Natural killer cell (primary cell): ENCODE results near the gene CLDND2. TPM values are rescaled to one million over a fixed set of nuclear protein-coding genes. Genes with fewer than 3 reads are reported as not detected.
"Not testable (repeated sequence)": the region's sequence is repeated elsewhere in the genome, so short reads cannot be mapped to it uniquely, and the experiment has no call there.

ENCODE experiments used
- ATAC-seq, 3 donors: fragments of 150-1000 bp in 2 of 3; fragments of 200-7000 bp in 1 of 3; cut with Tn5 transposase; 1 replicate in 1 of 3; 2 replicates in 2 of 3; pipeline ENCODE4 v1.10.0; 2021; ENCODE audit warnings: mild to moderate bottlenecking in 2 of 3, moderate library complexity in 2 of 3
- DNase-seq, 2 donors: peaks; one replicate each; pipeline versions ENCODE4 v3.0.0 to v3.0.0-alpha.2; 2013 to 2021; ENCODE audit warnings: mixed read lengths in 1 of 2
- H3K27ac ChIP-seq: one replicate; pipeline ENCODE4 v1.5.1; 2013; ENCODE audit warnings: mild to moderate bottlenecking, low read length
- H3K27me3 ChIP-seq: one replicate; pipeline ENCODE4 v1.6.1; 2013; ENCODE audit warnings: low read length; ENCODE audit not compliant: control insufficient read depth, insufficient read depth
- H3K36me3 ChIP-seq: one replicate; pipeline ENCODE4 v1.6.1; 2013; ENCODE audit warnings: low read length; ENCODE audit not compliant: control insufficient read depth, insufficient read depth
- H3K4me1 ChIP-seq: one replicate; pipeline ENCODE4 v1.6.1; 2013; ENCODE audit warnings: low read length; ENCODE audit not compliant: control insufficient read depth, insufficient read depth
- H3K4me3 ChIP-seq: one replicate; pipeline ENCODE4 v1.5.1; 2013; ENCODE audit warnings: low read length
- H3K9me3 ChIP-seq: one replicate; pipeline ENCODE4 v1.6.1; 2013; ENCODE audit warnings: low read length; ENCODE audit not compliant: control insufficient read depth, insufficient read depth
- H3K27ac Mint-ChIP-seq, 2 donors: one replicate each; pipeline ENCODE4 v1.8.0; 2022; ENCODE audit warnings: mild to moderate bottlenecking in 2 of 2, mixed read lengths in 2 of 2, moderate library complexity in 1 of 2
- H3K27me3 Mint-ChIP-seq, 2 donors: one replicate each; pipeline ENCODE4 v1.8.0; 2022; ENCODE audit warnings: low read depth in 2 of 2, mixed read lengths in 2 of 2
- H3K36me3 Mint-ChIP-seq: one replicate; pipeline ENCODE4 v1.8.0; 2022; ENCODE audit warnings: mixed read lengths
- H3K4me1 Mint-ChIP-seq, 2 donors: one replicate each; pipeline ENCODE4 v1.8.0; 2022; ENCODE audit warnings: mixed read lengths in 2 of 2
- H3K4me3 Mint-ChIP-seq: one replicate; pipeline ENCODE4 v1.8.0; 2022; ENCODE audit warnings: mild to moderate bottlenecking, moderate library complexity, mixed read lengths
- H3K9me3 Mint-ChIP-seq, 2 donors: one replicate each; pipeline ENCODE4 v1.8.0; 2022; ENCODE audit warnings: mixed read lengths in 2 of 2
- CTCF ChIP-seq: fragments of 200-600 bp; IDR thresholded peaks from one replicate; pipeline ENCODE4 v1.8.0; 2022; ENCODE audit warnings: antibody characterized with exemption
- WGBS: methylation state at CpG from one replicate; pipeline ENCODE4 v1.1.7; 2013; ENCODE audit warnings: missing lambda C conversion rate; ENCODE audit not compliant: insufficient coverage; 5-methylcytosine and 5-hydroxymethylcytosine counted together
- intact Hi-C: fragments of 100-400 bp; cut with micrococcal nuclease; formaldehyde crosslinking; loops from one replicate; pipeline ENCODE4 v1.14.2; 2022
- total RNA-seq, 4 donors: library from RNA; stranded (reverse); fragments of 120-200 nt in 1 of 4; gene quantifications; one replicate each; pipeline versions ENCODE4 v1.2.3 to v1.2.4, GENCODE V29; 2013 to 2022

CLDND2 gene
- 10 to 100 TPM; 72.8 to 83.2 (median 75.3) TPM for total RNA-seq
- total RNA-seq (2013): 14.4 TPM

GRCh38 chr19:51368366-51369282, at the start of gene CLDND2:
Gene CLDND2 (minus strand): TSS chr19:51369003. CDS start chr19:51368577, 426 bp downstream.
- peak within 1 kb of the TSS; percentile 88 for H3K27ac ChIP-seq
- no peaks in the 10 kb centered on the region for H3K27me3 ChIP-seq
- ATAC-seq: peak in 2 of 3 donors; percentile 5 to 9
- intact Hi-C loops: loop anchor here (5.0 kb wide), 1 partner anchor 236 kb away; no protein-coding TSS in a partner anchor
- H3K36me3 ChIP-seq: peaks cover 7% of the 10 kb centered on the region
- peaks cover 85% of the 10 kb centered on the region for H3K4me1 ChIP-seq
- H3K4me3 ChIP-seq: peak within 1 kb of the TSS; percentile 95
- Mint-ChIP-seq H3K27me3 (no peaks in the 10 kb centered on the region), H3K36me3 (peaks cover 18% of the 10 kb centered on the region), H3K4me1 (peaks cover 59 to 81% of the 10 kb centered on the region in 2 donors), H3K27ac (peak within 1 kb of the TSS; percentile 88 to 94), H3K9me3 (no peaks in the 10 kb centered on the region), H3K4me3 (peak within 1 kb of the TSS; percentile 98)
- WGBS: 22% methylated on average over 20 of the region's 23 CpGs
- H3K9me3 ChIP-seq: no peaks in the 10 kb centered on the region
- peak; percentile 60 to 65 for DNase-seq
- no peak for TF ChIP-seq CTCF

DNA sequence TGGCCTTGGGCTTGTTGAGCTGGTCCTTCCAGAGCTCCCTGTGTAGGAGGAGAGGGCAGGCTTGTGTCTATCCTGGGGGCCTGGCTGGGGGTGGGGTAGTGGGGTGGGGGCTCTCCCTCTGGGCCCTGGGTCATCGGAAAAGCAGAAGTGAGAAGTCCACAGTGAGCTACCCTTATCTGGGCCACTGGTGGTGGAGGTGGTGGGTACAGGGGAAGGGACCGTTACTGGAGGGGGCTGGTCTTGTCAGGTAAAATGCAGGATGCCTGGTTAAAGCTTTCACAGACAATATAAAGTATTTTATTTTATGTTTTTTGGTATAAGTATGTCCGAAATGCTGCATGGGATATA, 49.0 kb upstream of the CLDND2 start:
- H3K27me3 Mint-ChIP-seq: peaks cover 4 to 11% of the 10 kb centered on the region in 2 donors
- no peaks in the 10 kb centered on the region for H3K9me3 ChIP-seq
- H3K4me1 Mint-ChIP-seq: peaks cover 17 to 28% of the 10 kb centered on the region in 2 donors
- peak overlapping the region; percentile 69 for H3K27ac ChIP-seq
- no peak overlapping the region for H3K4me3 ChIP-seq
- H3K9me3 Mint-ChIP-seq: no peaks in the 10 kb centered on the region
- no peak overlapping the region for H3K4me3 Mint-ChIP-seq
- intact Hi-C loops: no loop called here
- TF ChIP-seq CTCF: no peak
- H3K4me1 ChIP-seq: peaks cover 47% of the 10 kb centered on the region
- ATAC-seq (peak in 1 of 3 donors; percentile 48), DNase-seq (no peak)
- peak overlapping the region in 1 of 2 donors; percentile 77 for H3K27ac Mint-ChIP-seq
- no peaks in the 10 kb centered on the region for H3K36me3 Mint-ChIP-seq
- H3K27me3 ChIP-seq: peaks cover 5% of the 10 kb centered on the region
- H3K36me3 ChIP-seq: peaks cover 2% of the 10 kb centered on the region
- WGBS: 17% methylated on average over 2 of the region's 3 CpGs

- H3K27ac Mint-ChIP-seq: peak within 1 kb of the TSS; percentile 56 to 77
These were observed 48.5 kb upstream of the CLDND2 start, which contains the start of gene SIGLEC10 for GRCh38 chr19:51417107-51417809. Gene SIGLEC10 (minus strand): TSS chr19:51417642. CDS start chr19:51417581, 61 bp downstream.

DNA sequence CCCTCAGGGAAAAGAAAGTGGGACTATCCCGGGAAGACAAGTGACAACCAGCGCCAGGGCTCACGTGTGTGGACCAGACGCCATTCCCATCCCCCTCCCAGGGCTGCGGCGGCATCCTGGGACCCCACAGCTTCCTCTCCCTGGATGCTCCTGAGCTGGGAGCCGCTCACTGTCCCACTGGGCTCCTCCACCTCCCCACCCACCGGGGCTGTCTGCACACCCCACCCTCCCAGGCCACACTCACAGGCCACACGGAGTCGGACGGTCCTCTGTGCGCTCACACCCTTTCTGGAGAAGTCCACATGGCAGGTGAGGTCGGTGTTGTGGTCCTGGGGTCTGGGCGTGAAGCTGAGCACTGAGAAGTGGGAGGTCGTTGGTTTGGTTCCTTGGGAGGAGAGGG, 47.6 kb upstream of the CLDND2 start:
- H3K27me3 Mint-ChIP-seq, H3K9me3 ChIP-seq, H3K27me3 ChIP-seq, H3K9me3 Mint-ChIP-seq, DNase-seq, H3K4me3 Mint-ChIP-seq, intact Hi-C loops, H3K27ac Mint-ChIP-seq, H3K27ac ChIP-seq, H3K36me3 Mint-ChIP-seq, H3K36me3 ChIP-seq, ATAC-seq, H3K4me3 ChIP-seq: not testable (repeated sequence)
- WGBS: 83% methylated on average over 12 of the region's 15 CpGs
- H3K4me1 Mint-ChIP-seq: peaks cover 17 to 27% of the 10 kb centered on the region in 2 donors
- peaks cover 39% of the 10 kb centered on the region for H3K4me1 ChIP-seq

More at GRCh38 chr19:51417107-51417809, 48.5 kb upstream of the CLDND2 start, which contains the start of gene SIGLEC10:
- peak within 1 kb of the TSS; percentile 31 for H3K4me3 ChIP-seq
- WGBS: 18% methylated on average over 21 of the region's 21 CpGs
- peaks cover 47% of the 10 kb centered on the region for H3K4me1 ChIP-seq
- peaks cover 4 to 5% of the 10 kb centered on the region in 2 donors for H3K27me3 Mint-ChIP-seq
- DNase-seq (peak in 1 of 2 donors; percentile 24), ATAC-seq (peak; percentile 60 to 81 (median 74))
- intact Hi-C loops: no loop called here
- H3K36me3 Mint-ChIP-seq: no peaks in the 10 kb centered on the region
- peaks cover 5% of the 10 kb centered on the region for H3K27me3 ChIP-seq
- H3K9me3 Mint-ChIP-seq: no peaks in the 10 kb centered on the region
- H3K4me3 Mint-ChIP-seq: peak within 1 kb of the TSS; percentile 47
- H3K27ac ChIP-seq: peak within 1 kb of the TSS; percentile 69
- peaks cover 2% of the 10 kb centered on the region for H3K36me3 ChIP-seq
- peaks cover 18 to 29% of the 10 kb centered on the region in 2 donors for H3K4me1 Mint-ChIP-seq
- TF ChIP-seq CTCF: no peak
- no peaks in the 10 kb centered on the region for H3K9me3 ChIP-seq
